CD4-positive, alpha-beta T cell treated with Interleukin-17A for 4 hours (primary cell): Measurements from ENCODE around the gene CASP12.
"Not testable (repeated sequence)": the region's sequence is repeated elsewhere in the genome, so short reads cannot be mapped to it uniquely, and the experiment has no call there.

Experiments used
- DNase-seq: peaks from one replicate; pipeline ENCODE4 v3.0.0-alpha.2; 2020; ENCODE audit warnings: mixed read lengths

The CASP12 gene

DNA sequence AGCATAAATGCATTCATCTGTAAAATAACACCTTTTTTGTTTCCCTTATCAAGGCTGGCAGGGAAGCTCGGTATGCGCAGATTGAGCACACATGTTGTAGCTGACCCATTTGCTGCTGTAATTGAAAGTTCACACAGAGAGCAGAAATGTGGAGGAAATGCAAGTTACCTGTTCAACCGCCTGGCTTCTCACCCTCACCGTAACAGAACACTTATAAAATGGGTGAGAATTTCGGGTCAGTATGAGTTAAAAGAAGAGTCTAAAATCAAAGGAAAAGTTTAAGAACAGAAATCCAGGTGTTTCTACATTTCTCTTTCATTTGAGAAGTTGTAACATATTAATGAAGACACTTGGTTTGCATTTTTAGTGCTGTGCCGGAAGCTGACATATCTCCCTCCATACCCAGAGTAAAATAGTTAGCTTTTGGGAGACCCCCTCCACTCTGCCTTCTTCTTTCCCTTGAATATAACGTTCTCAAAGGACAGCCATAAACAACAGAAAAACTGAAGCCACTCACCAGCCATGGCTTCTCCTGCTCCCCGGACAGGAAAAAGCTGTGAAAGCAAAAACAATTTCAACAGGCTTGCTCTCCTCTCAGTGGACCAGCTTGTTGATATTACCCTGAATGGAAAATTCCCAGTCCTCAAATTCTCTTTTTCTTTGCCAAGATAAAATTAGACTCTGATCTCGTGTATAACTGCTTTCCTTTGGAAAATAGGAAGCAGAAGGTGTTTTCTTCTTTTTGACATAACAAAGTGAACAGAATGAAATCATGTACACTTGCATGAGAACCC, at the start of gene CASP12:
Gene CASP12 (minus strand): TSS at position 570 of the 794 bp plus-strand sequence.
- DNase-seq, result peak; percentile 25

- DNase-seq, result peak; percentile 41
Observed at GRCh38 chr11:104946907-104947306, 48.6 kb upstream of the CASP12 start.

DNA sequence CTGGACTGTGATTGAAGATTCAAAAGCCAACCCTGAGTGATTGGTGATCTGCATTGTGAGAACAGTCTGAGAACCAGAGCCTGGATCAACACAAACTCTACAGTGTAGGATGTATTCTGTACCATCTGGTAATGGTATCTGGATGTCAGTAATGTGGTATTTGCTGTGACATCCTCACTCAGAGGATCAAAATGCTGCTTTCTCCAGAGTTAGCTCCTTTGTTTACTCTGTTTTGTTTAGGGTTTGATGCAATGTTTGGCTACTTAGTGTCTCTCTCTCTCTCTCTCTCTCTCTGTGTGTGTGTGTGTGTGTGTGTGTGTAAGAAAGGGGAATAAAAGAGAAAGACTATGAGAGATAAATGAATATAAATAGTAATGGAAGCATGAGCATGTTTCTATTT, 45.8 kb upstream of the CASP12 start:
- DNase-seq, result no peak

DNA sequence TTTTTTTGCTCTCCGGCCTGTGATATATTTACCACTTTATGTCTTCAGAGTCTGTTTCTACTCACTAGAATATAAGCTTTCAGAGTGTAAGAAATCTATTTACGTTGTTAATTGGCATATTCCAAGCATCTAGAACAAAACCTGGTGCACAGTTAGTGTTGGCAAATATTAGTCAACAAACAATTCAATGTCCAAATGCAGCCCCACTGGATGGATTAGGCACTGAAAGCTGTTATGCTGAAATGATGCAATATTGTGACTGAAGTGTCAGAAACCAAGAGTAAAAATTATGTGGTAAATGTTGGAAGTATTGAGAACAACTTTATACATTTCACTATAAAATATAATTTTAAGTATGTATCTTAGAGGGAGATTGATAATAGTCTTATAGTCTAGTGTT, 45.3 kb upstream of the CASP12 start:
- no peak for DNase-seq

- no peak for DNase-seq
Observed at GRCh38 chr11:104934594-104934993, 36.3 kb upstream of the CASP12 start.

DNA sequence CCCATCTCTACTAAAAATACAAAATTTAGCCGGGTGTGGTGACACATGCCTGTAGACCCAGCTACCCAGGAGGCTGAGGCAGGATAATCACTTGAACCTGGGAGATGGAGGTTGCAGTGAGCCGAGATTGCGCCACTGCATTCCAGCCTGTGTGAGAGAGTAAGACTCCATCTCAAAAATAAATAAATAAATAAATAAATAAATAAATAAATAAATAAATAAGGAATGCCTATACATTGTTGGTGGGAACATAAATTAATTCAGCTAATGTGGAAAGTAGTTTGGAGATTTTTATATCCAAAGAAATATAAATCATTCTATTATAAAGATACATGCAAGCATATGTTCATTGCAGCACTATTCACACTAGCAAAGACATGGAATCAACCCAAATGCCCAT, 35.8 kb upstream of the CASP12 start:
- not testable (repeated sequence) for DNase-seq

DNA sequence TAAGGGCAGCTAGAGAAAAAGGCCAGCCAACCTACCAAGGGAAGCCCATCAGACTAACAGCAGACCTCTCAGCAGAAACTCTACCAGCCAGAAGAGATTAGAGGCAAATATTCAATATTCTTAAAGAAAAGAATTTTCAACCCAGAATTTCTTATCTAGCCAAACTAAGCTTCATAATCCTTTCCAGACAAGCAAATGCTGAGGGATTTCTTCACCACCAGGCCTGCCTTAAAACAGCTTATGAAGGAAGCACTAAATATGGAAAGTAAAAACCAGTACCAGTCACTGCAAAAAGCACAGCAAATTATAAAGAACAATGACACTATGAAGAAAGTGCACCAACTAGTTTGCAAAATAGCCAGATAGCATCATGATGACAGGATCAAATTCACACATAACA, 30.6 kb upstream of the CASP12 start:
- DNase-seq, result no peak

GRCh38 chr11:104926771-104927611, 28.7 kb upstream of the CASP12 start:
- no peak for DNase-seq

GRCh38 chr11:104925850-104926249, 27.6 kb upstream of the CASP12 start:
- no peak for DNase-seq

- DNase-seq, result no peak
Observed at GRCh38 chr11:104918113-104918824, 20.0 kb upstream of the CASP12 start.

DNA sequence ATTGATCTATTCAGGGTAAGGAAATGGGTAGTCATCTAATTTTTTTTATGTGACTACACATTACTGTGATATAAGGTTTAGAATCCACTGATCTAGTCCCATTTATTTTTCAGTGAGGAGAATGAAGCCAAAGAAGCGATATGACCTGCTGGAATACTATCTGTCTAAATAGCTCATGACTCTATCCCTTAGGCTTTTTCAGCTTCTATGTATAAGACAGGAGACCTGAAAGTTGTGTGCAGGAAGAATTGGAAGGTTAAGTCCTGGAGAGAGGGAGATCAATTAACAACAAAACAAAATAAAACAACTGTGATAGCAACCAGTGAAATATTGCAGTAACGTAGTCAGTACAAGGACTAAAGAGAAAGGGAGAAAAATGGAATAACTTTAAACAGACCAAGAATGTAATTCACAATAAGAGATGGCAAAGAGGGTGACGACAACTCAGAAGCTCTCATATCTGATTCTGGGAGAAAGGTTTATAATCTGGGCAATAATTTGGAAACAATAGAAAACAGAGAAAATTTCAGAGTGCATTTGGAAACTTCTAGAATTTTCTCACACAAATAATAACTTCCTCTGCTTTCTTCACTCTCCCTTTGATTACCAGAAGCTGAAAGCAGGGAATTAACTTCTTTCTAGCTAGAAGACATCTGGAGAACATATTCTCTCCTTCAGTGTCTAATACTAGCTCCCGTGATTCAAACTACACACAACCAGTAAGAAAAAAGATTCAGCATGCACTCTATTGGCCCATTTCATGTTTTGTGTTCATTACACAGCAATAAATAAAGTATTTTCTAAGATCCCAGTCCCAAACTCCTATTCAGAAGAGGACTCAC, 19.2 kb upstream of the CASP12 start:
- DNase-seq, result no peak

DNA sequence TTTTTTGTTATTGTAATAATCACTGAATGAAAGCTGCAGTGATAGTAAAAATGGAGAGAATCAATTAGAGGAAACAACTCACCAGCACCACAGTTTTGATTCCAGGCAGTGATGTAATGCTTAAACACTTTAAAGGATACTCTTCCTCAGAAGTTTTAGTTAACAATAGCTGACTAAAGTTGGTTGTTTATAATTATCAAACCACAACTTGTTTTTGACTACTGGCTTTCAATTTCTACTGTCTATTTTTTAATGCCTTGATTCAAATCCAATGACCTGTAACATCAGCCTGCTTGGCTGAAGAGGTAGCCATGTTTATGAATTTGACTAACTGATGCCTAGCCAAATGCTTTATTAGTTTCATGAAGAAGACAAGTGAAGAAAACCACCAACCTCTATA, 18.2 kb upstream of the CASP12 start:
- DNase-seq, result no peak

GRCh38 chr11:104912102-104912501, 13.8 kb upstream of the CASP12 start:
- DNase-seq, result no peak

DNA sequence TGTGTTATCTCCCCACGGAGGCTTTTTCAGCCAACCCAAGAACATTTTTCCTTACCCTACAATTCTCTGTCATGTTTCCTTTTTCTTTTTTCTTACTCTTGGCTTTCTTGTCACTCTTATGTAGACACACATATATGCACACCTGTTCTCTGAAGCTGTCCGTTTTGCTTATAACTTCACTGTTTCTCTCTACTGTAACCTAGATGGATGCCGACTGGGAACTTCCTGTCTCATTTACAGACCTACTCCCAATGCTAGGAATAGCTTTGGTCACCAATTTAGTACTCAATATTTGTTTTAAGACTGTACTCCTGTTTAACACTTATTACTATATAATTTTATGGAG, 9.9 kb upstream of the CASP12 start:
- no peak for DNase-seq

DNA sequence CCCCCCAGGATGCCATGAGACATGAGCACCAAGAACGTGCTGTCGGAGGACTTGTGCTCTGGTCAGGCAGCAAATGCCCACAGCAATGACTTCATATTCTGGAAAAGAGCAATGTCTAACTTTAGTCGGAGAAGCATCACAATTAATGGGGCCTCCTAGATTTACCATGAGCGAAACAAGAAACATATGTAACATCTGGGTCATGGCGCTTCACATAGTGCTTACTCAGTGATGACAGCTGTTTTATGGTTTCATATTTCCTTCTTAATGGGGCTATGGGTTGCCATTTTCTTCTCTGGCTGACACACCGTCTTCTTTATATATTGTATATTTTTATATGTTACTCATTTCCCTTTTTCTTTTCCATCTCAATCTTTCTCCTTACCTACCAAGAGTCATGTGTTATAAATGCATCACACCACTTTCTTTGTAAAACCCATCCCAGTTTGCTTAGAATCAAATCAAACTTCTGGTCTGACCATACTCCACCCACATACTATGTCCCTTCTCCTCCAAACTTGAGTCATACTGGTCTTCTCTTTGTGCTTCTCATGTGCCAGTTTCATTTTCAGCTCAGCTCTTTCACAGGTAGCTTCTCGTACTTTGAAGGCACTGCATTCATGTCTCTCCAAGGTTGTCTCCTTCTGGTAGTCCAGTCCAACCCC, 9.4 kb upstream of the CASP12 start:
- no peak for DNase-seq

- DNase-seq, result no peak
Observed at GRCh38 chr11:104905271-104905670, 7.0 kb upstream of the CASP12 start.

DNA sequence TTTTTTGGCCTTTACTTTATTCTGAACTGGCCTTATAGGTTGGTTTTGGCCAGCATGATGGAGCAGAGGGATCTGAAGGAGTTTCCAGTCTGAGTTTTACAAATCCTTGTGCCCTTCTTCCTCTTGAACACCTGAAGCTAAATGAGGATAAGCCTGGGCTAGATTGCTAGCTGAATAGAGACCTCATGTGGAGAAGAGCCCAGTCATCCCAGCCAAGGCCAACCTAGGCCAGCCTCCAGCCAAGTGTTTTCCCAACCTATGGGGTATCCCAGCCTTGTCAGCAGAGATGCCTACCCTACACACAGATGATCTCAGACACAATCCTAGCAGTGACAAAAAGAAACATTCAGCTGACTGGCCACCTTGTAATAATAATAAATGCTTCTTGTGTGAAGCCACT, 966 bp upstream of the CASP12 start:
- DNase-seq, result no peak

DNA sequence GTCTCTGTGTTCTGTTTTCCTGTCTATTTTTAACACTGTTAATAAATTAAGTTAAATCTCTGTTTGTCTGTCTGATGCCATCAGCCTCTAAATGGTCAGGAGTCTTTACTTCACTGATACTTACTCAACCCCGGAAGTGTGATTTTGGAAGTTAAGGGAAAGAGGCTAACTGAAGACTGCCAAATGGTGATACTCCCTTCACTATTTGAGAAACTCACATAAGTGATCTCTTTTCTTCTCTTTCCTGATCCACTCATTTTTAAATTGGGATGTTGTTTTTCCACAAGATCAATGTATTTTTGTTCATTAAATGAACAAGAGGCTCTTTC, 389 bp upstream of the CASP12 start:
- DNase-seq, result no peak

DNA sequence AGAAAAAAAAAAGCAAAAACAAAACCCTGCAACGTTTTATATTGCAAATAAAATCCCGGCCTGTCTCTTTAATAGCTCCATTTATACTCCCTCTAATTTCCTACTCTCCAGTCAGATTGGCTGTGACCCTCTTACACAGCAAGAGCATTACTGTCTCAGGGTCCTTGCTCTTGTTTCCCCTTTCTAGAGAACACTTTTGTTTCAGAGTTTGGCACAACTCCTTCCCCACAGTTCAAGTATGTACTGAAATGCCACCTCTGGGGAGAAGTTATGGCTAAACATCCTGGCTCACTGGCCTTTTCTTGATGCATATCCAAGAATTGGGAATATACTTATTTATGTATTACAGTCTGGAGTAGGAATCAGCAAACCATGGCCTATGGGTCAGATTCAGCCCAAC, 2.6 kb downstream of the CASP12 start:
- DNase-seq, result no peak

DNA sequence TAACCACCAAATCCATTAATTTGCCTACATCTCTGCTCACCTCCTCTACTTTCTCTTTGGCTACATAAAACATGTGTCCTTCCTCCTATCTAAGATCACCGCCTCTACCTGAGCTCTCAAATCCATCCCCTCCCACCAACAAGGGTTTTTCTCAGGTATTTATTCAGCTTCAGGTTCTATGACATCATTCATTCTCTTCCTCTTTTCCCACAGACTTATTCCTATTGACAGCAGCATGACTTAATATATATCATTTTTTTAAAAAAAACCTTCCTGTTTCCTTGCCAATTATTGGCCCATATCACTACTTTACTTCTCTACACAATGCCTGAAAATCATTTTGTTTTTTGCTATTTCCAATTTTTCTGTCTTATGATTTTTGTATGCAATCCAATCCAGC, 4.4 kb downstream of the CASP12 start:
- DNase-seq, result no peak

DNA sequence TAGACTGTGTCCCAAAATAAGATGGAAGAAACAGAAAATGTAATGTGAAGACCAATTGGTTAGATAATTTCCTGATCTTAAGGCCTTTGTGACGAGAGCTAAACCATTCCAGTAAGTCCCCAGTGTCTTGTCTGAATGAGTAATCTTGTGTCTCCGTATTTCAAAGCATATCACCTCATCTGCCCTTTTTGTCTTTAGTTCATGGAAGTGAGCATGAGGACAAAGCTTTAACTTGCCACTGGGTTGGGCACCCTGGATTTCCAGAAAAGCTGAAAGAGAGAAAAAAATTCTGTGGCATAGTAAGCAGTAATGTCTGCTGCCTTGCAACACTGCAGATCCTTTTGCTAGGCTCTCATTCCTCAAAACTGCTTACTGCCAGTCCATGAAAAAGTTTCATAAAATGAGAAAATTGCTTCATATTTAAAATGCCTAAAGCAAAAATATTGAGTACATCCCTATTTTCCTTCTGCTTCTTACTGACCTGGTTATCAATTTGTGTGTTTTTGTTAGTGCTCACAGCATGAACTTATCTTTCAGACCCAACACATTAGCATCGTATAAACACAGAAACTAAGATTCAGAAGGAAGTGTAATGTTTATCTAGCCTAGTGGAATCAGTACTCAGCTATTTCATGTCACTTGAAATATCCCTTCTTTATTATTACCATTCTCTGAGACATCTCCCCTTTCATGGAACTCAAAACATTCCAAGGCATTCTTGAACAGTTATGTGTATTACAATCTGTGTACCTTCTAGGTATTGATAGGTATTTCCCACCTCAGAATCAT, 5.3 kb downstream of the CASP12 start:
- no peak for DNase-seq
